Left ventricle myocardium inferior (tissue), 1 donor: ENCODE measurements around the gene LIN7A. TPM values are rescaled to one million over a fixed set of nuclear protein-coding genes. Genes with fewer than 3 reads are reported as not detected.
A peak's percentile ranks its signal among the peaks of the same experiment; 100 is the strongest.

Source experiments
- DNase-seq: peaks from one replicate; pipeline ENCODE4 v3.0.0-alpha.2; 2020
- H3K27ac ChIP-seq: fragments of 200-600 bp; replicated peaks from 2 replicates; pipeline ENCODE4 v1.8.0; 2021
- H3K27me3 ChIP-seq: fragments of 200-600 bp; 2 replicates; pipeline ENCODE4 v1.8.0; 2021; ENCODE audit warnings: low read depth
- H3K36me3 ChIP-seq: fragments of 200-600 bp; 2 replicates; pipeline ENCODE4 v1.8.0; 2021
- H3K4me1 ChIP-seq: fragments of 200-600 bp; 2 replicates; pipeline ENCODE4 v1.8.0; 2021
- H3K4me3 ChIP-seq: fragments of 200-600 bp; 2 replicates; pipeline ENCODE4 v1.8.0; 2021; ENCODE audit warnings: mild to moderate bottlenecking, moderate library complexity
- H3K9me3 ChIP-seq: fragments of 200-600 bp; replicated peaks from 2 replicates; pipeline ENCODE4 v1.8.0; 2021
- intact Hi-C: fragments of 100-400 bp; cut with micrococcal nuclease; formaldehyde crosslinking; loops from one replicate; pipeline ENCODE4 v1.11.0; 2022
- total RNA-seq: library from RNA; stranded (reverse); fragmentation: NEBNext Ultra II Directional; extraction: Animal tissue kit (Norgen Biotek cat#: 25700); gene quantifications from one replicate; pipeline ENCODE4 v1.2.1, GENCODE V29; 2021
- TF ChIP-seq, protein P1 (sequence below): fragments of 200-600 bp; IDR thresholded peaks from 2 replicates; pipeline ENCODE4 v1.8.0; 2021; ENCODE audit warnings: antibody characterized with exemption, mild to moderate bottlenecking, borderline replicate concordance
- donor health status: DM: no; HTN: yes; CAD: no; lungs with severe emphysema.

LIN7A gene
- total RNA-seq, 1 donor from 2014 or later = 11.9 TPM

DNA sequence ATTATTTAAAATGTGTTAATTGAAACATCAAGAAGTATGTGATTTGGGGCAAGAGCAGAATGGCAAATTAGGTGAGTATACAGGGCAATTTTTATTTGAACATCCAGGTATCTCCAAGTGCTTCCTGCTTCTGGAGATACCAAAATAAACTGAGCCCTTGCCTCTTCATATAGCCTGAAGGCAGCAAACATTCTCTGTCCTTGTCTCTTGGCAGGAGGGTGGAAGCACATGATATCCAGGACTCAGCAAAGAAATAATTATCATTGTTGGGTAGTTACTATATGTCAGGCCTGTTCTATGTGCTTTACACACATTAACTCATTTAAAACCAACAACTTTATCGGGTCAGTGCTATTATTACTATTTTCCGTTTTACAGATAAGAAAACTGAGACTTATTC is 12.5 kb downstream of the LIN7A start:
- Histone ChIP-seq H3K4me1 (peaks cover 53% of the 10 kb centered on the region), H3K27ac (peak overlapping the region; percentile 54), H3K27me3 (no peaks in the 10 kb centered on the region), H3K36me3 (no peaks in the 10 kb centered on the region), H3K4me3 (no peak overlapping the region), H3K9me3 (no peaks in the 10 kb centered on the region)
- intact Hi-C loops = no loop called here
- DNase-seq = no peak
- TF ChIP-seq, protein P1, sequence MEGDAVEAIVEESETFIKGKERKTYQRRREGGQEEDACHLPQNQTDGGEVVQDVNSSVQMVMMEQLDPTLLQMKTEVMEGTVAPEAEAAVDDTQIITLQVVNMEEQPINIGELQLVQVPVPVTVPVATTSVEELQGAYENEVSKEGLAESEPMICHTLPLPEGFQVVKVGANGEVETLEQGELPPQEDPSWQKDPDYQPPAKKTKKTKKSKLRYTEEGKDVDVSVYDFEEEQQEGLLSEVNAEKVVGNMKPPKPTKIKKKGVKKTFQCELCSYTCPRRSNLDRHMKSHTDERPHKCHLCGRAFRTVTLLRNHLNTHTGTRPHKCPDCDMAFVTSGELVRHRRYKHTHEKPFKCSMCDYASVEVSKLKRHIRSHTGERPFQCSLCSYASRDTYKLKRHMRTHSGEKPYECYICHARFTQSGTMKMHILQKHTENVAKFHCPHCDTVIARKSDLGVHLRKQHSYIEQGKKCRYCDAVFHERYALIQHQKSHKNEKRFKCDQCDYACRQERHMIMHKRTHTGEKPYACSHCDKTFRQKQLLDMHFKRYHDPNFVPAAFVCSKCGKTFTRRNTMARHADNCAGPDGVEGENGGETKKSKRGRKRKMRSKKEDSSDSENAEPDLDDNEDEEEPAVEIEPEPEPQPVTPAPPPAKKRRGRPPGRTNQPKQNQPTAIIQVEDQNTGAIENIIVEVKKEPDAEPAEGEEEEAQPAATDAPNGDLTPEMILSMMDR = no peak

DNA sequence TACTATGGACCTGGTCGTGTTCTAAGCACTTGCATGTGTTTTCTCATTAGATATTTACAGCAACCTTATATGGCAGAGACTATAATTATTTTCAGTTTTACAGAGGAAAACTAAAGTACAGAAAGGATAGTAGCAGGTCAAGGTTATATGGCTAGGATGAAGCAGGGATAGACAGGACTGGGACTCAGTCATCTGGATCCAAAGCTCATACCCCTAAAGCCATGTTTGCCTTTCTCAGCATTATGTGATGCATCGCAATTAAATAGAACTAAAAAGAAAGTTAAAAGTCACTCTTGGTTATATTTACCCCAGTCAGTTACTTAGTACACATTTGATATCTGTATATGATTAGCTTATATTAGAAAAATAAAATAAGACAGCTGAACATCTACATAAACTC is 13.3 kb downstream of the LIN7A start:
- Histone ChIP-seq H3K27me3 (no peaks in the 10 kb centered on the region), H3K4me1 (peaks cover 57% of the 10 kb centered on the region), H3K27ac (peak overlapping the region; percentile 54), H3K4me3 (no peak overlapping the region), H3K36me3 (no peaks in the 10 kb centered on the region), H3K9me3 (no peaks in the 10 kb centered on the region)
- no peak for DNase-seq
- TF ChIP-seq, protein P1 = no peak
- intact Hi-C loops = no loop called here

DNA sequence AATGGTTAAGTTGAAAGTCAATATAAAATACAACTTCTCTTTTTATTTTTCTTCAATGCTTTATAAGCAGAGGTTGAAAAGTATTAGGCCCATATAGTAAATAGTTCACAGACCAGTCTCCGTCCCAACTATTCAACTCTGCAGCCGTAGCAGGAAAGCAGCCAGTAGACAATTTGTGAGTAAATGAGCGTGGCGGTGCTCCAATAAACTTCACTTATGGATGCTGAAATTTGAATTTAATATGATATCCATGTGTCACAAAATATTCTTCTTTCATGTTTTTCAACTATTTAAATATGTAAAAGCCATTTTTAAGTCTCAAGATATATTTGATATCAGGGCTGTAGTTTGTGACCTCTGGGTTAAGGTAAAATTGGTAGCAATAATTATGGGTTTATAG is 17.7 kb downstream of the LIN7A start:
- TF ChIP-seq, protein P1 = no peak
- DNase-seq = no peak
- H3K4me3 ChIP-seq = no peak overlapping the region
- H3K27ac ChIP-seq = no peak overlapping the region
- H3K27me3 ChIP-seq = no peaks in the 10 kb centered on the region
- no peaks in the 10 kb centered on the region for H3K36me3 ChIP-seq
- H3K9me3 ChIP-seq = no peaks in the 10 kb centered on the region
- H3K4me1 ChIP-seq = peaks cover 46% of the 10 kb centered on the region
- intact Hi-C loops = no loop called here

DNA sequence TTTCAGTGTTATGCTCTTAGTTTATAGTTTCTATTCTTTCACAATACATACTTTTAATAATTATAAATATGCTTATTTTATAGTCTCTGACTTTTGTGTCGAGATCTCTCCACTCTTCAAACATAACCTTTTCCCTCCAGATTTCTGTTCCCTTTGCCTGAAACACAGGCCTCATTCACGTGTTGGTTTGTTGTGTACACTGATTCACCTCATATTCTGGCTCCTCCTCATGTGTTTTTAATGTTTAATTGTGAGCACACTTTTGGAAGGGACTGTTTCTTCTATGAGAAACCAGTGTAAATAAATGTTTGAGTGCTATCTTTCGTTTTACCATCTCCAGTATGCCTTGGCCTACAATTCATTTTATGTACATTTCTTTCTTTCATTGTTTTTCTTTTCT is 20.1 kb downstream of the LIN7A start:
- Histone ChIP-seq H3K4me3 (no peak overlapping the region), H3K4me1 (peaks cover 24% of the 10 kb centered on the region), H3K27me3 (no peaks in the 10 kb centered on the region), H3K9me3 (no peaks in the 10 kb centered on the region), H3K27ac (no peak overlapping the region), H3K36me3 (no peaks in the 10 kb centered on the region)
- no peak for DNase-seq
- TF ChIP-seq, protein P1 = no peak
- intact Hi-C loops = no loop called here

DNA sequence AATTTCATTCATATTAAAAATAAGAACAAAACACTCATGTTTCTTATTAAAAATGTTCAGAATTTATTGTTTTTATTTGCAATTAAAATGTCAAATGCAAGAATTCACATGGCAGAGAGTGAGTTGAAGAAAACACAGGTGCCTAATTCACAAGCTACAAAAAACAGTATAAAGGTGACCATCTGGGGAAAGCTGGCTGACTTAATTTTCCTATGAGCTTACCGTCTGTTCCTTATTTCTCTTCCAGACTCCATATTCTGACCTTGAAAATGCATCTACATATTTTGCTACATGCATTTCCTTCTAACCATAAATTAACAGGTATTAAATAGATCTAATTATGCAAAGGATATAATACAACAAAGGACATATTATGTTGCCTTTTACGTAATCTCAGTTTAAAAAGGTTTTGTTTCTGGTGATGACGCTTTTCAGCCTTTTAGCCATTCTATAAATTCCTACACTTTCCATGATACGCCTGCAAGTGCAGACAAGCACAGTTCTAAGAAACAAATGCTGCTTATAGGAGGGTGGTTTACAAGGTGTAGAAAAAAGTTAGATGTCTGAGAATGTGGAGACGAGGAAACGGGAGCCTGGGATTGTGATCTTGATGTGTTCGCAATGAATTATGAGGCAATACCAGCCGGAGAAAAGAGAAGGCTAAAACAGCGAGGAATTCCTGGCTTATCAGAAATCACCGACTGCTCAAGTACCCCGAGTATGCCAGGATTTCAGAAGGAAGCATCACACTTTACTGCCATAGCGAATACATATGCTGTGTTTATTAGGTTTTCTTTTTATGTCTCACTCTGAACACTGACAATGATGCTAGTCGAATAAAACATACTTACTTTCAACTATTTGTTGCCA is 24.6 kb downstream of the LIN7A start:
- no peaks in the 10 kb centered on the region for H3K36me3 ChIP-seq
- intact Hi-C loops = no loop called here
- no peak overlapping the region for H3K27ac ChIP-seq
- no peaks in the 10 kb centered on the region for H3K27me3 ChIP-seq
- H3K4me1 ChIP-seq = peaks cover 4% of the 10 kb centered on the region
- no peaks in the 10 kb centered on the region for H3K9me3 ChIP-seq
- TF ChIP-seq, protein P1 = no peak
- DNase-seq = no peak
- peak overlapping the region; percentile 39 for H3K4me3 ChIP-seq
